H1 (cell line): ENCODE results near the gene AXIN2. TPM values are rescaled to one million over a fixed set of nuclear protein-coding genes. Genes with fewer than 3 reads are reported as not detected.
A peak's percentile ranks its signal among the peaks of the same experiment; 100 is the strongest.

Experiments used
- ATF2 ChIP-seq: IDR thresholded peaks from 2 replicates; pipeline ENCODE4 v1.6.1; 2012; ENCODE audit warnings: low read length, inconsistent platforms
- CHD7 ChIP-seq: fragments of 300-600 bp; sonication (generic); IDR thresholded peaks from 2 replicates; pipeline ENCODE4 v1.7.1; 2012; ENCODE audit warnings: low read length, moderate library complexity, mild to moderate bottlenecking, inconsistent platforms; ENCODE audit not compliant: insufficient replicate concordance
- E2F6 ChIP-seq: IDR thresholded peaks from 2 replicates; pipeline ENCODE4 v1.6.1; 2012; ENCODE audit warnings: inconsistent platforms
- POU5F1 ChIP-seq: IDR thresholded peaks from 2 replicates; pipeline ENCODE4 v1.6.1; 2011; ENCODE audit warnings: low read depth, mild to moderate bottlenecking, low read length, moderate library complexity
- SAP30 ChIP-seq: fragments of 300-600 bp; sonication (generic); IDR thresholded peaks from 2 replicates; pipeline ENCODE4 v1.7.1; 2012; ENCODE audit warnings: low read length, moderate library complexity, mild to moderate bottlenecking, inconsistent platforms; ENCODE audit not compliant: insufficient read depth, insufficient replicate concordance
- SIX5 ChIP-seq: IDR thresholded peaks from 2 replicates; pipeline ENCODE4 v1.6.1; 2011; ENCODE audit warnings: mild to moderate bottlenecking, low read depth, low read length
- polyA plus RNA-seq, 7 experiments: library from polyadenylated mRNA; depleted of rRNA in 3 of 7; stranded (reverse) in 5 of 7; unstranded in 2 of 7; fragments of >200 nt in 5 of 7; fragments of 200-250 nt in 2 of 7; gene quantifications; 1 replicate in 5 of 7; 2 replicates in 1 of 7; 4 replicates in 1 of 7; pipeline versions ENCODE4 v1.2.1 to v1.2.3, GENCODE V29; 2011 to 2013; ENCODE audit warnings: missing spikeins in 2 of 7, mixed read lengths in 2 of 7
- total RNA-seq: library from RNA; stranded (reverse); fragmentation: NEBNext Ultra II Directional; extraction: Animal tissue kit (Norgen Biotek cat#: 25700); gene quantifications from 2 replicates; pipeline ENCODE4 v1.2.1, GENCODE V29; 2021

The AXIN2 gene
- total and polyA plus RNA-seq, 2 of the 8 experiments (the other 6 are each of a cell fraction or from before 2014, with no cell fraction given) = 17.7 to 33.4 TPM

GRCh38 chr17:65495122-65496055 lies 66.1 kb downstream of the AXIN2 start (continued):
- TF ChIP-seq CHD7 = no peak
- no peak for TF ChIP-seq ATF2
- no peak for TF ChIP-seq SAP30
- TF ChIP-seq E2F6 = peak; percentile 51; the same call in 1 of the 2 replicates
- TF ChIP-seq SIX5 = no peak
- TF ChIP-seq POU5F1 = no peak
